Measurements from ENCODE around the gene PRR22. TPM values are rescaled to one million over a fixed set of nuclear protein-coding genes. Genes with fewer than 3 reads are reported as not detected.

The PRR22 gene
- total RNA-seq, 1 donor from 2014 or later, result 3.1 TPM

- Mint-ChIP-seq H3K4me3 (ENCODE audit: unreplicated experiment) (no peak overlapping the region), H3K27me3 (ENCODE audit: unreplicated experiment) (peaks cover 21% of the 10 kb centered on the region), H3K36me3 (ENCODE audit: unreplicated experiment) (no peaks in the 10 kb centered on the region), H3K27ac (ENCODE audit: unreplicated experiment) (no peak overlapping the region), H3K4me1 (ENCODE audit: unreplicated experiment) (no peaks in the 10 kb centered on the region), H3K9me3 (ENCODE audit: unreplicated experiment) (no peaks in the 10 kb centered on the region)
- DNase-seq (ENCODE audit: extremely low spot score, unreplicated experiment), result no peak
- TF ChIP-seq CTCF (IDR thresholded peaks at IDR 0.05), result no peak
Observed at GRCh38 chr19:5811117-5811516, 26.6 kb upstream of the PRR22 start.

- peaks cover 2% of the 10 kb centered on the region for H3K4me1 Mint-ChIP-seq (ENCODE audit: unreplicated experiment)
- TF ChIP-seq CTCF (IDR thresholded peaks at IDR 0.05), result no peak
- H3K36me3 Mint-ChIP-seq (ENCODE audit: unreplicated experiment), result no peaks in the 10 kb centered on the region
- no peak for DNase-seq (ENCODE audit: extremely low spot score, unreplicated experiment)
- peaks cover 22% of the 10 kb centered on the region for H3K27me3 Mint-ChIP-seq (ENCODE audit: unreplicated experiment)
- H3K9me3 Mint-ChIP-seq (ENCODE audit: unreplicated experiment), result no peaks in the 10 kb centered on the region
- no peak overlapping the region for H3K27ac Mint-ChIP-seq (ENCODE audit: unreplicated experiment)
- no peak overlapping the region for H3K4me3 Mint-ChIP-seq (ENCODE audit: unreplicated experiment)
Observed at GRCh38 chr19:5809469-5809868, 24.9 kb upstream of the PRR22 start.

- no peak for DNase-seq (ENCODE audit: extremely low spot score, unreplicated experiment)
- Mint-ChIP-seq H3K9me3 (ENCODE audit: unreplicated experiment) (no peaks in the 10 kb centered on the region), H3K27ac (ENCODE audit: unreplicated experiment) (no peak overlapping the region), H3K4me1 (ENCODE audit: unreplicated experiment) (peaks cover 5% of the 10 kb centered on the region), H3K4me3 (ENCODE audit: unreplicated experiment) (no peak overlapping the region), H3K36me3 (ENCODE audit: unreplicated experiment) (no peaks in the 10 kb centered on the region), H3K27me3 (ENCODE audit: unreplicated experiment) (peaks cover 26% of the 10 kb centered on the region)
- no peak for TF ChIP-seq CTCF (IDR thresholded peaks at IDR 0.05)
Observed at GRCh38 chr19:5809053-5809452, 24.5 kb upstream of the PRR22 start.

GRCh38 chr19:5808120-5808816 lies 23.7 kb upstream of the PRR22 start:
- no peak for DNase-seq (ENCODE audit: extremely low spot score, unreplicated experiment)
- H3K9me3 Mint-ChIP-seq (ENCODE audit: unreplicated experiment), result no peaks in the 10 kb centered on the region
- H3K4me1 Mint-ChIP-seq (ENCODE audit: unreplicated experiment), result peaks cover 5% of the 10 kb centered on the region
- H3K36me3 Mint-ChIP-seq (ENCODE audit: unreplicated experiment), result no peaks in the 10 kb centered on the region
- no peak overlapping the region for H3K27ac Mint-ChIP-seq (ENCODE audit: unreplicated experiment)
- no peak overlapping the region for H3K4me3 Mint-ChIP-seq (ENCODE audit: unreplicated experiment)
- TF ChIP-seq CTCF (IDR thresholded peaks at IDR 0.05), result no peak
- H3K27me3 Mint-ChIP-seq (ENCODE audit: unreplicated experiment), result peaks cover 26% of the 10 kb centered on the region

DNA sequence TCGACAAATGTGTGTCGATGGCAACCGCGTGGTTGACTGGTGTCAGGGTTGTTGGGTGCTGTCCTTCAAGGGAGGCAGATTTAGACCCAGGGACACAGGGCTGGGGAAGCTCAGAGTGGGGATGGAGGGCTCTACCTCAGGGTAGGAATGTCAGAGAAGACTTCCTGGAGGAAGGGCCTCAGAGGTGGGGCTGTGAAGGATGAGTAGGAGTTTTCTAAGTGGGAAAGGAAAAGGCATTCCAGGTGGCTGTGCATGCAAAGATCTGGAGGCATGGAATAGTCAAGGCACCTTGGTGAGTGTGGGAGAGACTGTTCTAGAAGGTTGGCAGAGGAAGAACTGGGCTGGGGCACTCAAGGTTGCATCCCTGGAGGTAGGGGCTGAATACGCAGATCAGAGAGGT lies 22.4 kb upstream of the PRR22 start:
- TF ChIP-seq CTCF (IDR thresholded peaks at IDR 0.05), result no peak
- no peaks in the 10 kb centered on the region for H3K9me3 Mint-ChIP-seq (ENCODE audit: unreplicated experiment)
- H3K4me3 Mint-ChIP-seq (ENCODE audit: unreplicated experiment), result no peak overlapping the region
- peaks cover 30% of the 10 kb centered on the region for H3K27me3 Mint-ChIP-seq (ENCODE audit: unreplicated experiment)
- H3K4me1 Mint-ChIP-seq (ENCODE audit: unreplicated experiment), result peaks cover 5% of the 10 kb centered on the region
- no peak for DNase-seq (ENCODE audit: extremely low spot score, unreplicated experiment)
- no peak overlapping the region for H3K27ac Mint-ChIP-seq (ENCODE audit: unreplicated experiment)
- H3K36me3 Mint-ChIP-seq (ENCODE audit: unreplicated experiment), result no peaks in the 10 kb centered on the region
